ENCODE data around the gene RNF14. TPM values are rescaled to one million over a fixed set of nuclear protein-coding genes. Genes with fewer than 3 reads are reported as not detected.
A peak's percentile ranks its signal among the peaks of the same experiment; 100 is the strongest.

Gene RNF14
- total and polyA plus RNA-seq, 9 of the 15 experiments (the other 6 are each of a cell fraction or from before 2014, with no cell fraction given): 36.3 to 140 (median 75.1) TPM

DNA sequence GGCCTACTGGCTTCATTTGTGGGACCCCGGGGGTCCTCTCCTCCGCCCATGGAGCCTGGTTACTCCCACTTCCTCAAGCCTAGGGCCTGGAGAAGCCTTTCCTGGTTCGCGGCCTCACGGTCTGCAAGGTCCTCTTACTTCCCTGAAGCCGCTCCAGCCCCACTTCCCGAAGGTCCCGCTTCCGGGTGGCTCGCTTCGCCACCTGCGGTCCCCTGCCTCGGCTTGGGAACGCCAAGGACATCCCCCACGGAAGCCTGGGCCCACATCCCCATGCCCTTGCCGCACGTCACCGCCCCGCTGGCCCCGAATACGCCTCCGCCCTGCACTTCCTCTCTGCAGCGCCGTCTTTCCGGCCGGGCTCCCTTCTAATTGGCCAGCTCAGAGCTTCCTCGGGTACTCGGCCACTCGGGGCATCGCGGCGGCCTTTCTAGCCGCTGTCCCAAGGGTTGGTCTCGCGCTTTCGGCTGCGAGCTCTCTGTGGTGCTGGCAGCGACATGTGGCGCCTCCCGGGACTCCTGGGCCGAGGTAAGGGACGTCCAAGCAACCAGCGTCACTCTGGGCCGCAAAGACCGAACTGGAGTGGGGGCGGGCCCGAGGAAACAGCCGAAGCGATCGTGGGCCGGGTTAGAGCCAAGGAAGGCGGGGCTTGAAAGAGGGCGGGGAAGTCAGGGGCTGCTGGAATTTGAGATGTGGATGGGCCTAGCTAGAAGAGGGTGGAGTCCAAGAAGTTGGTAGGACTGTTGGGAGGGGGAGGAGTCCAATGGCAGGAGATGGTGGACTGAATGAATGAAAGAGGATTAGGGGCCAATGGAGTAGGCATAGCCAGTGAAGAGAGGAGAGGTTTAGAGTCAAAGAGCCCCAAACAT is 45.2 kb upstream of the RNF14 start, which contains the start of gene DELE1 (continued):
- TF ChIP-seq, protein P1, sequence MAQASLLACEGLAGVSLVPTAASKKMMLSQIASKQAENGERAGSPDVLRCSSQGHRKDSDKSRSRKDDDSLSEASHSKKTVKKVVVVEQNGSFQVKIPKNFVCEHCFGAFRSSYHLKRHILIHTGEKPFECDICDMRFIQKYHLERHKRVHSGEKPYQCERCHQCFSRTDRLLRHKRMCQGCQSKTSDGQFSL (CRISPR knock-in tag; IDR thresholded peaks at IDR 0.05): peak; percentile 68; the same call in 1 of the 2 replicates
- TF ChIP-seq, protein P1 (tag; IDR thresholded peaks at IDR 0.05): no peak
- no peak for TF ChIP-seq HOXB6 (CRISPR knock-in tag; IDR thresholded peaks at IDR 0.05; ENCODE audit: borderline replicate concordance)
- TF ChIP-seq TEAD1 (CRISPR knock-in tag; IDR thresholded peaks at IDR 0.05): peak; percentile 36 to 97; a peak in 3 of 4 replicates
- TF ChIP-seq, protein P2, sequence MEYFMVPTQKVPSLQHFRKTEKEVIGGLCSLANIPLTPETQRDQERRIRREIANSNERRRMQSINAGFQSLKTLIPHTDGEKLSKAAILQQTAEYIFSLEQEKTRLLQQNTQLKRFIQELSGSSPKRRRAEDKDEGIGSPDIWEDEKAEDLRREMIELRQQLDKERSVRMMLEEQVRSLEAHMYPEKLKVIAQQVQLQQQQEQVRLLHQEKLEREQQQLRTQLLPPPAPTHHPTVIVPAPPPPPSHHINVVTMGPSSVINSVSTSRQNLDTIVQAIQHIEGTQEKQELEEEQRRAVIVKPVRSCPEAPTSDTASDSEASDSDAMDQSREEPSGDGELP (CRISPR knock-in tag; IDR thresholded peaks at IDR 0.05; ENCODE audit: borderline replicate concordance): peak; percentile 86
- TF ChIP-seq ELF2 (CRISPR knock-in tag; IDR thresholded peaks at IDR 0.05): 0 out of 2 replicates have a peak, but pooled peaks have one; percentile 54
- no peak for TF ChIP-seq TAF15 (IDR thresholded peaks at IDR 0.05; ENCODE audit: low read depth, low read length)
- TF ChIP-seq HDGF (IDR thresholded peaks at IDR 0.05): peak; percentile 64; the same call in 1 of the 2 replicates
- no peak for TF ChIP-seq SRSF3 (IDR thresholded peaks at IDR 0.05; ENCODE audit: insufficient read depth, low read length)
- TF ChIP-seq, protein P3, sequence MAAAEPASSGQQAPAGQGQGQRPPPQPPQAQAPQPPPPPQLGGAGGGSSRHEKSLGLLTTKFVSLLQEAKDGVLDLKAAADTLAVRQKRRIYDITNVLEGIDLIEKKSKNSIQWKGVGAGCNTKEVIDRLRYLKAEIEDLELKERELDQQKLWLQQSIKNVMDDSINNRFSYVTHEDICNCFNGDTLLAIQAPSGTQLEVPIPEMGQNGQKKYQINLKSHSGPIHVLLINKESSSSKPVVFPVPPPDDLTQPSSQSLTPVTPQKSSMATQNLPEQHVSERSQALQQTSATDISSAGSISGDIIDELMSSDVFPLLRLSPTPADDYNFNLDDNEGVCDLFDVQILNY (CRISPR knock-in tag; IDR thresholded peaks at IDR 0.05): peak; percentile 78; the same call in 1 of the 2 replicates
- TF ChIP-seq ARID2 (IDR thresholded peaks at IDR 0.05): no peak
- 0 out of 2 replicates have a peak, but pooled peaks have one; percentile 80 for TF ChIP-seq SREBF2 (CRISPR knock-in tag; IDR thresholded peaks at IDR 0.05)
- TF ChIP-seq, protein P4, sequence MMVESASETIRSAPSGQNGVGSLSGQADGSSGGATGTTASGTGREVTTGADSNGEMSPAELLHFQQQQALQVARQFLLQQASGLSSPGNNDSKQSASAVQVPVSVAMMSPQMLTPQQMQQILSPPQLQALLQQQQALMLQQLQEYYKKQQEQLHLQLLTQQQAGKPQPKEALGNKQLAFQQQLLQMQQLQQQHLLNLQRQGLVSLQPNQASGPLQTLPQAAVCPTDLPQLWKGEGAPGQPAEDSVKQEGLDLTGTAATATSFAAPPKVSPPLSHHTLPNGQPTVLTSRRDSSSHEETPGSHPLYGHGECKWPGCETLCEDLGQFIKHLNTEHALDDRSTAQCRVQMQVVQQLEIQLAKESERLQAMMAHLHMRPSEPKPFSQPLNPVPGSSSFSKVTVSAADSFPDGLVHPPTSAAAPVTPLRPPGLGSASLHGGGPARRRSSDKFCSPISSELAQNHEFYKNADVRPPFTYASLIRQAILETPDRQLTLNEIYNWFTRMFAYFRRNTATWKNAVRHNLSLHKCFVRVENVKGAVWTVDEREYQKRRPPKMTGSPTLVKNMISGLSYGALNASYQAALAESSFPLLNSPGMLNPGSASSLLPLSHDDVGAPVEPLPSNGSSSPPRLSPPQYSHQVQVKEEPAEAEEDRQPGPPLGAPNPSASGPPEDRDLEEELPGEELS (CRISPR knock-in tag; IDR thresholded peaks at IDR 0.05; ENCODE audit: borderline replicate concordance): no peak
- TF ChIP-seq, protein P5, sequence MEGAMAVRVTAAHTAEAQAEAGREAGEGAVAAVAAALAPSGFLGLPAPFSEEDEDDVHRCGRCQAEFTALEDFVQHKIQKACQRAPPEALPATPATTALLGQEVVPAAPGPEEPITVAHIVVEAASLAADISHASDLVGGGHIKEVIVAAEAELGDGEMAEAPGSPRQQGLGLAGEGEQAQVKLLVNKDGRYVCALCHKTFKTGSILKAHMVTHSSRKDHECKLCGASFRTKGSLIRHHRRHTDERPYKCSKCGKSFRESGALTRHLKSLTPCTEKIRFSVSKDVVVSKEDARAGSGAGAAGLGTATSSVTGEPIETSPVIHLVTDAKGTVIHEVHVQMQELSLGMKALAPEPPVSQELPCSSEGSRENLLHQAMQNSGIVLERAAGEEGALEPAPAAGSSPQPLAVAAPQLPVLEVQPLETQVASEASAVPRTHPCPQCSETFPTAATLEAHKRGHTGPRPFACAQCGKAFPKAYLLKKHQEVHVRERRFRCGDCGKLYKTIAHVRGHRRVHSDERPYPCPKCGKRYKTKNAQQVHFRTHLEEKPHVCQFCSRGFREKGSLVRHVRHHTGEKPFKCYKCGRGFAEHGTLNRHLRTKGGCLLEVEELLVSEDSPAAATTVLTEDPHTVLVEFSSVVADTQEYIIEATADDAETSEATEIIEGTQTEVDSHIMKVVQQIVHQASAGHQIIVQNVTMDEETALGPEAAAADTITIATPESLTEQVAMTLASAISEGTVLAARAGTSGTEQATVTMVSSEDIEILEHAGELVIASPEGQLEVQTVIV (CRISPR knock-in tag; IDR thresholded peaks at IDR 0.05; ENCODE audit: borderline replicate concordance): no peak
- peak; percentile 88 for TF ChIP-seq KDM5B (IDR thresholded peaks at IDR 0.05; ENCODE audit: insufficient replicate concordance, low read depth, low read length)
- no peak for TF ChIP-seq KAT8 (IDR thresholded peaks at IDR 0.05; ENCODE audit: low read depth)
- no peak; the same call in 1 of the 2 replicates for TF ChIP-seq PHTF2 (CRISPR knock-in tag; IDR thresholded peaks at IDR 0.05)
- no peak for TF ChIP-seq RFX1 (IDR thresholded peaks at IDR 0.05)
- 0 out of 2 replicates have a peak, but pooled peaks have one; percentile 7 for TF ChIP-seq DPF2 (IDR thresholded peaks at IDR 0.05)
- TF ChIP-seq TCFL5 (CRISPR knock-in tag; conservative IDR thresholded peaks at IDR 0.05): no peak

All from K562 (cell line).